BE2C (cell line): ENCODE data around the gene DISP2.

ENCODE experiments used
- DNase-seq: peaks from one replicate; pipeline ENCODE4 v3.0.0-alpha.2; 2020
- H3K27me3 ChIP-seq: fragments of 250-450 bp; sonication (Bioruptor Pico); 2 replicates; pipeline ENCODE4 v1.5.1; 2020; ENCODE audit warnings: mild to moderate bottlenecking
- H3K36me3 ChIP-seq: fragments of 250-450 bp; sonication (Bioruptor Pico); 2 replicates; pipeline ENCODE4 v1.5.1; 2020; ENCODE audit warnings: mild to moderate bottlenecking
- H3K4me1 ChIP-seq: fragments of 250-450 bp; sonication (Bioruptor Pico); 2 replicates; pipeline ENCODE4 v1.5.1; 2020
- H3K4me3 ChIP-seq: 2 replicates; pipeline ENCODE4 v1.5.1; 2011; ENCODE audit warnings: low read depth, low read length
- H3K9me3 ChIP-seq: fragments of 250-450 bp; sonication (Bioruptor Pico); 2 replicates; pipeline ENCODE4 v1.5.1; 2020
- TF ChIP-seq, protein P1 (sequence below): IDR thresholded peaks from 2 replicates; pipeline ENCODE4 v1.5.1; 2012; ENCODE audit warnings: mild to moderate bottlenecking, low read depth, low read length

The DISP2 gene

DNA sequence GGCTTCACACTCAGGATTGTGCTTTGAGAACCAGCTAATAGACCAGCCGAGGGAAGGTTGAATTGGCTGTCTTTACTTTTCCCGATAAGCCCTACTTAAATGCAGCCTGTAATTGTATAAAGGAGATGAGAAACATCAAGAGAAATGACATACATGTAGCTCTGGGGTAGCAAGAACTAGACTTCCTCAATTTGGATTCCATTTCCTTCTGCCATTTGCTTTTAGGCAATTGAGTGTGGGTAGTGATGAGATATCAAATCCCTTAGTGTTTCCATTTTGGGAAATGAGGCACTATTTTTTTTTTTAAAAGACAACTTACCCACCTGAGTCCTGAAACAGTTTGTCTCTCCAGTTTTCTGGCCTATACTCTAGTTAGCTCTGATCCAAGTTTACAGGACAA, 32.3 kb upstream of the DISP2 start:
- no peaks in the 10 kb centered on the region for H3K27me3 ChIP-seq
- H3K36me3 ChIP-seq: peaks cover 5% of the 10 kb centered on the region; the same call in 1 of the 2 replicates
- no peak for DNase-seq
- H3K9me3 ChIP-seq: no peaks in the 10 kb centered on the region
- TF ChIP-seq, protein P1, sequence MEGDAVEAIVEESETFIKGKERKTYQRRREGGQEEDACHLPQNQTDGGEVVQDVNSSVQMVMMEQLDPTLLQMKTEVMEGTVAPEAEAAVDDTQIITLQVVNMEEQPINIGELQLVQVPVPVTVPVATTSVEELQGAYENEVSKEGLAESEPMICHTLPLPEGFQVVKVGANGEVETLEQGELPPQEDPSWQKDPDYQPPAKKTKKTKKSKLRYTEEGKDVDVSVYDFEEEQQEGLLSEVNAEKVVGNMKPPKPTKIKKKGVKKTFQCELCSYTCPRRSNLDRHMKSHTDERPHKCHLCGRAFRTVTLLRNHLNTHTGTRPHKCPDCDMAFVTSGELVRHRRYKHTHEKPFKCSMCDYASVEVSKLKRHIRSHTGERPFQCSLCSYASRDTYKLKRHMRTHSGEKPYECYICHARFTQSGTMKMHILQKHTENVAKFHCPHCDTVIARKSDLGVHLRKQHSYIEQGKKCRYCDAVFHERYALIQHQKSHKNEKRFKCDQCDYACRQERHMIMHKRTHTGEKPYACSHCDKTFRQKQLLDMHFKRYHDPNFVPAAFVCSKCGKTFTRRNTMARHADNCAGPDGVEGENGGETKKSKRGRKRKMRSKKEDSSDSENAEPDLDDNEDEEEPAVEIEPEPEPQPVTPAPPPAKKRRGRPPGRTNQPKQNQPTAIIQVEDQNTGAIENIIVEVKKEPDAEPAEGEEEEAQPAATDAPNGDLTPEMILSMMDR: no peak
- no peak overlapping the region; the same call in 1 of the 2 replicates for H3K4me3 ChIP-seq
- peaks cover 6% of the 10 kb centered on the region for H3K4me1 ChIP-seq

DNA sequence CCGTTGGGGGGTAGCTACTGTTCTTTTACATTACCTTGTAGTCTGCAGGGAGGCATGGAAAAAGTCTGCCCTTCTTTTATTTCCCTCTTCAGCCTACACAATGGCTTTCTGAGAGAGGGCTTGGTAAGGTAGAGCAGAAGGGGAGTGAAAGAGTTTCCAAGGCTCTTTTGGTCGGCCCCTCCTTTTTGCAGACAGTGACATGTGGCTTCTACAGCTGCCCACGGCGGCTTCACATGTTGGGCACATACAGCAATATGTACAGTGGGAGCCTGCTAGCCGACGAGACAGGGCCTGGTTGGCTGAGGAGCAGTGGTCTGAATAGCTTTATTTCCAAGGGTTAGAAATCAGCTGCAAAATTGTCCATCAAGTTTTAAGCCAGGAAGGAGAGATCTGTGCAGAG, 30.6 kb upstream of the DISP2 start:
- no peak for DNase-seq
- TF ChIP-seq, protein P1: no peak

DNA sequence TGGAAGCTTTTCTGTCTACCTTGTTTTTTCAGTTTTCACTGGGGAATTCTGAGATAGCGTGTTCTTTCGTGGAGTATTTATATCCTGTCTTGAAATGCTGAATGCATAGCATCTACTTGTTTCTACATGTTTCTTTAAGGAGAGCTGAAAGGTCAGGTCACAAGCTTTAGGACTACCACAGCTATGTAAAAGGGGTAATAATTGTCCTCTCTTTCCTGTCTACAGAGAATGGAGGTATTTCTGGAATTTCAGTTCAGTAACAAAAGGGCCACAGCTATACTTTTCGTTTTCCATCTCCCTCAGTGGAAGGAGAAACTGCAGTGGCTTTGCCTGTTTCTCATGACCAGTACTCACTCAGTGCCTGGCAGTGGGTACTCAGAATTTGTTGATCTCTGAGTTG, 29.8 kb upstream of the DISP2 start:
- H3K27me3 ChIP-seq: no peaks in the 10 kb centered on the region
- peaks cover 5% of the 10 kb centered on the region; the same call in 1 of the 2 replicates for H3K36me3 ChIP-seq
- no peak overlapping the region for H3K4me3 ChIP-seq
- TF ChIP-seq, protein P1: no peak
- no peaks in the 10 kb centered on the region for H3K9me3 ChIP-seq
- no peaks in the 10 kb centered on the region; the same call in none of the 2 replicates for H3K4me1 ChIP-seq
- DNase-seq: no peak

More for the DNA sequence above, 30.6 kb upstream of the DISP2 start:
- no peak overlapping the region for H3K4me3 ChIP-seq
- no peaks in the 10 kb centered on the region for H3K27me3 ChIP-seq
- H3K4me1 ChIP-seq: peaks cover 2% of the 10 kb centered on the region
- H3K9me3 ChIP-seq: no peaks in the 10 kb centered on the region
- H3K36me3 ChIP-seq: peaks cover 5% of the 10 kb centered on the region; the same call in 1 of the 2 replicates

DNA sequence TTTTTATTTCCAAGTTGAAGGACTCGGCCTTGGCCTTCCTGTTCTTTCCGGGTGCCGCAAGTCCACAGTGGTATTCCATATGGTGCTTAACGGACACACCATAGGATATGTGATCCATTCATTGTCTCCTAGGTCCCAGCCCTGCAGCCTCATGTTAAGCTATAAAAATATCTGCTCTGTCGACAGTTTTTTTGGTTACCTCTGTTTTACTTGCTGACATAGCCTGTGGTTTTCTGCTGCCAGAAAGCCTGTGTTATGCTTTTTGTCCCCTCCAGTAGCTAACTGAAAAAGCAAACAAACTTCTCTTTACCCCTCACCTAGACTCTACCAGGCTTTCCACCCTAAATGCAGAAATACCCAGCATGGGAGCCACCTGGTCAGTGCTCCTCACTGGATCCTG, 29.3 kb upstream of the DISP2 start:
- Histone ChIP-seq H3K36me3 (peaks cover 5% of the 10 kb centered on the region; the same call in 1 of the 2 replicates), H3K27me3 (no peaks in the 10 kb centered on the region), H3K4me1 (peaks cover 2% of the 10 kb centered on the region), H3K9me3 (no peaks in the 10 kb centered on the region), H3K4me3 (no peak overlapping the region)
- TF ChIP-seq, protein P1: no peak
- DNase-seq: no peak

DNA sequence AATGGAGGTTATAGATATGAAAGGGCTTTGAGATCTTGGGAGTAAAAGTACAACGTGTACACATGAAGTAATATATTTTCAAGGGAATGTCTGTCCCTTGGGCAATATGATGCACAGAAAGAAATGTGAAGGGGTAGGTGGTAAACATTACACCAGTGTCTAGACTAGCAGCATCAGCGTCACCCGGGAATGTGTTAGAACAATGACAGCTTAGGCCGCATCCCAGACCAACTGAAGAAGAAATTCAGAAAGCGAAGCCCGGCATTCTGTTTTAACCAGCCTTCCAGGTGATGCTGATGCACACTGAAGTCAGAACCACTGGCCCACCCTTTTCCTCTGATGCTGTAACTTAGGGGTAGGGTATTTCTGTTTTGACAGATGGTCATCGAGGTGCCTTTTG, 28.2 kb upstream of the DISP2 start:
- TF ChIP-seq, protein P1: no peak
- no peaks in the 10 kb centered on the region for H3K9me3 ChIP-seq
- H3K4me3 ChIP-seq: no peak overlapping the region
- peaks cover 5% of the 10 kb centered on the region; the same call in 1 of the 2 replicates for H3K36me3 ChIP-seq
- peaks cover 13% of the 10 kb centered on the region for H3K4me1 ChIP-seq
- no peak for DNase-seq
- no peaks in the 10 kb centered on the region for H3K27me3 ChIP-seq

DNA sequence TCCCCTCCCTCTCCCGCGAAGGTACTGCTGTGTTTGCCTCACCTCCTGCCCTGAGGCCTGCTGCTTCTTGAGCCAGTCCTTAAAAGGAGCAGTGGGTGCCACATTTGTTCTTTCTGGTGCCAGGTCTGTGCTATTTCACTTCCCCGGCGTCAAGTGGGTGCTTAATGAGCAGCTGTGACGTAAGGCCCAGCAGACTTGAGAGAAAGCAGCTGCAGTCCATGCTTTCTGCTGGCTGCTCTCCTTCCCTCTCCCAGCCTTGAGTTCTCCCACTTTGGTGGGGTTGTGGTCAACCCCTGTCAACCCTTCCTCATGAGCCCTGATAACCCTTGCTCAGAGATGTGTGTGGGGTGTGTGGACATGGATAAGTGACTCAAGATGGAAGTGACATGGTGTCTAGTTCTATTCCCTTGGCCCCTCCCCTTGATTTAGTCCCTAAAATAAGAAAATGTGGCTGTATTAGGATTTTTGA, 27.6 kb upstream of the DISP2 start:
- peaks cover 5% of the 10 kb centered on the region; the same call in 1 of the 2 replicates for H3K36me3 ChIP-seq
- H3K27me3 ChIP-seq: no peaks in the 10 kb centered on the region
- no peak overlapping the region for H3K4me3 ChIP-seq
- no peak for DNase-seq
- H3K9me3 ChIP-seq: no peaks in the 10 kb centered on the region
- TF ChIP-seq, protein P1: no peak
- H3K4me1 ChIP-seq: peaks cover 19% of the 10 kb centered on the region
